Measurements from ENCODE around the gene FAM168B. TPM values are rescaled to one million over a fixed set of nuclear protein-coding genes. Genes with fewer than 3 reads are reported as not detected.
A peak's percentile ranks its signal among the peaks of the same experiment; 100 is the strongest.

FAM168B gene, protein sequence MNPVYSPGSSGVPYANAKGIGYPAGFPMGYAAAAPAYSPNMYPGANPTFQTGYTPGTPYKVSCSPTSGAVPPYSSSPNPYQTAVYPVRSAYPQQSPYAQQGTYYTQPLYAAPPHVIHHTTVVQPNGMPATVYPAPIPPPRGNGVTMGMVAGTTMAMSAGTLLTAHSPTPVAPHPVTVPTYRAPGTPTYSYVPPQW
- 10 to 100 TPM; 54.5 to 95.8 (median 81.5) TPM for total RNA-seq

- peaks cover 0 to 23% (median 0%) of the 10 kb centered on the region in 3 donors for H3K36me3 ChIP-seq
- DNase-seq: peak; percentile 82 to 94 (median 94)
- H3K4me3 ChIP-seq: peak within 1 kb of the TSS; percentile 56 to 98 (median 87)
- peak; percentile 80 to 94 for TF ChIP-seq POLR2A (IDR thresholded peaks at IDR 0.05)
- TF ChIP-seq, protein P1, sequence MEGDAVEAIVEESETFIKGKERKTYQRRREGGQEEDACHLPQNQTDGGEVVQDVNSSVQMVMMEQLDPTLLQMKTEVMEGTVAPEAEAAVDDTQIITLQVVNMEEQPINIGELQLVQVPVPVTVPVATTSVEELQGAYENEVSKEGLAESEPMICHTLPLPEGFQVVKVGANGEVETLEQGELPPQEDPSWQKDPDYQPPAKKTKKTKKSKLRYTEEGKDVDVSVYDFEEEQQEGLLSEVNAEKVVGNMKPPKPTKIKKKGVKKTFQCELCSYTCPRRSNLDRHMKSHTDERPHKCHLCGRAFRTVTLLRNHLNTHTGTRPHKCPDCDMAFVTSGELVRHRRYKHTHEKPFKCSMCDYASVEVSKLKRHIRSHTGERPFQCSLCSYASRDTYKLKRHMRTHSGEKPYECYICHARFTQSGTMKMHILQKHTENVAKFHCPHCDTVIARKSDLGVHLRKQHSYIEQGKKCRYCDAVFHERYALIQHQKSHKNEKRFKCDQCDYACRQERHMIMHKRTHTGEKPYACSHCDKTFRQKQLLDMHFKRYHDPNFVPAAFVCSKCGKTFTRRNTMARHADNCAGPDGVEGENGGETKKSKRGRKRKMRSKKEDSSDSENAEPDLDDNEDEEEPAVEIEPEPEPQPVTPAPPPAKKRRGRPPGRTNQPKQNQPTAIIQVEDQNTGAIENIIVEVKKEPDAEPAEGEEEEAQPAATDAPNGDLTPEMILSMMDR (IDR thresholded peaks at IDR 0.05): no peak
- peaks cover 0 to 17% (median 0%) of the 10 kb centered on the region in 4 donors for H3K4me1 ChIP-seq
- peak within 1 kb of the TSS; percentile 96 to 100 (median 98) for H3K27ac ChIP-seq
- no peaks in the 10 kb centered on the region for H3K9me3 ChIP-seq
- no peaks in the 10 kb centered on the region for H3K27me3 ChIP-seq
These were observed at the start of gene FAM168B for GRCh38 chr2:131093006-131093695. Gene FAM168B, minus strand, starts transcription at chr2:131093460. Its CDS starts 10,814 bp downstream, at chr2:131082646.

GRCh38 chr2:131142849-131143248, 49.6 kb upstream of the FAM168B start:
- no peak for TF ChIP-seq POLR2A (IDR thresholded peaks at IDR 0.05)
- TF ChIP-seq, protein P1 (IDR thresholded peaks at IDR 0.05): no peak
- DNase-seq: no peak
- H3K27me3 ChIP-seq: no peaks in the 10 kb centered on the region
- H3K9me3 ChIP-seq: no peaks in the 10 kb centered on the region
- no peaks in the 10 kb centered on the region for H3K4me1 ChIP-seq
- H3K4me3 ChIP-seq: no peak overlapping the region
- no peak overlapping the region for H3K27ac ChIP-seq
- H3K36me3 ChIP-seq: peaks cover 0 to 83% (median 0%) of the 10 kb centered on the region in 3 donors

- Histone ChIP-seq H3K27me3 (no peaks in the 10 kb centered on the region), H3K9me3 (no peaks in the 10 kb centered on the region), H3K27ac (no peak overlapping the region), H3K4me3 (no peak overlapping the region), H3K36me3 (peaks cover 0 to 68% (median 0%) of the 10 kb centered on the region in 3 donors), H3K4me1 (no peaks in the 10 kb centered on the region)
- TF ChIP-seq, protein P1 (IDR thresholded peaks at IDR 0.05): no peak
- TF ChIP-seq POLR2A (IDR thresholded peaks at IDR 0.05): no peak
- DNase-seq: peak in 1 of 3 donors; percentile 22
These were observed 47.3 kb upstream of the FAM168B start for GRCh38 chr2:131140581-131140980.

GRCh38 chr2:131132729-131133128, 39.5 kb upstream of the FAM168B start:
- TF ChIP-seq, protein P1 (IDR thresholded peaks at IDR 0.05): no peak
- TF ChIP-seq POLR2A (IDR thresholded peaks at IDR 0.05): no peak
- no peak for DNase-seq
- Histone ChIP-seq H3K4me3 (no peak overlapping the region), H3K36me3 (peaks cover 0 to 66% (median 0%) of the 10 kb centered on the region in 3 donors), H3K27me3 (no peaks in the 10 kb centered on the region), H3K4me1 (no peaks in the 10 kb centered on the region), H3K27ac (no peak overlapping the region), H3K9me3 (no peaks in the 10 kb centered on the region)

DNA sequence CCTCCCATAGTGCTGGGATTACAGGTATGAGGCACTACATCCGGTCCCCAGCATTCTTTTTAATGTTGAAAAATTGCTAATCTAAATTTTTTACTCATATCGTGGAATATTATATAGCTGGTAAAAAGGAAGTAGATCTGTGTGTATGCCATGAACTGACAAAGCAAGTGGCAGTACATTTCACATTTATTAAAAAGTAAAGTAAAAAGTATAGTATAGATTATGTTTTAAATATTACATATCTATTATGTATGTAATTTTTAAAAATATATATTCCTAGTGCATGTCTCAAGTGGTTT, 37.0 kb upstream of the FAM168B start:
- TF ChIP-seq POLR2A (IDR thresholded peaks at IDR 0.05): no peak
- TF ChIP-seq, protein P1 (IDR thresholded peaks at IDR 0.05): no peak
- DNase-seq: no peak
- H3K36me3 ChIP-seq: peaks cover 0 to 82% (median 0%) of the 10 kb centered on the region in 3 donors

More for the DNA sequence above, 37.0 kb upstream of the FAM168B start:
- no peaks in the 10 kb centered on the region for H3K27me3 ChIP-seq
- H3K27ac ChIP-seq: no peak overlapping the region
- no peak overlapping the region for H3K4me3 ChIP-seq
- no peaks in the 10 kb centered on the region for H3K9me3 ChIP-seq
- no peaks in the 10 kb centered on the region for H3K4me1 ChIP-seq
